ENCODE results near the gene ATP7A. TPM values are rescaled to one million over a fixed set of nuclear protein-coding genes. Genes with fewer than 3 reads are reported as not detected.
"Not testable (repeated sequence)": the region's sequence is repeated elsewhere in the genome, so short reads cannot be mapped to it uniquely, and the experiment has no call there.

ATP7A gene
- polyA plus RNA-seq, 1 donor, result 8.1 TPM

DNA sequence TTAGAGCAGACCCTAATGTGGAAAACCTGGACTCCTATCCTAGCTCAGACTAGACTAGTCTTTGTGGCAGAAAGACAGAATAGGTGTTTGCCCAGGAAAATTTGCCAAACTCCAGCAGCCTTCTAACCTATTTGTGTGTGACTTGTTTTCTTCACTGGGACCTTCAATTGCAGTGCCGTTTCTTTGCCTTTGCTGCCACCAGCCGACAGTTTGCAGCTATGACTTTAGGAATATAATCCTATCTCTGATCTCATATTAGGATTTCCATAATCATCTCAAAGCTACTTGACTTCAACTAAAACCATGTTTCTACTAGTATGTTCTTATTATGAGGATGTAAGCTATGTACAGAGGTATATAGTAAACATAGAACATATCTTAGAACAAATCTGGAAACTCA is 119.2 kb downstream of the ATP7A start:
- no peak for DNase-seq (ENCODE audit: low read depth)

DNA sequence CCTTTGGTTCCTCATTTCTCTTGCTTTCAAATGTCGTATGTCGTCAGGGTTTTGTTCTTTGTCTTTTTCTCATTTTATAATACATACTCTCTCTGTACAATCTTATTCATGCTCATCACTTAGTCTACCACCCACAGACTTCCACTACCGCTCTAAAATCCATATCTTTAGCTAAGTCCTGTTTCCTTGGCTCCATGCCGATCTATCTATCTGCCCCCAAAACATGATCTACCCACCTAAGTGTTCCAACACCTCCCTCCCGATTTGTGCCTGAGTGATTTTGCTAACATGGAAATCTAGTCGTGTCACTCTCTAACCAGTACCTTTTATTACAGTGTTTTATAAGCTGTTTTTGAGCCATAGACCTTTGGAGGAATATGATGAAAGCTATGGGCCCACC is 124.6 kb downstream of the ATP7A start:
- no peak for DNase-seq (ENCODE audit: low read depth)

- no peak for DNase-seq (ENCODE audit: low read depth)
Measured at GRCh38 chrX:78037881-78038280, 127.4 kb downstream of the ATP7A start.

GRCh38 chrX:78042601-78043000 is 132.1 kb downstream of the ATP7A start:
- no peak for DNase-seq (ENCODE audit: low read depth)

DNA sequence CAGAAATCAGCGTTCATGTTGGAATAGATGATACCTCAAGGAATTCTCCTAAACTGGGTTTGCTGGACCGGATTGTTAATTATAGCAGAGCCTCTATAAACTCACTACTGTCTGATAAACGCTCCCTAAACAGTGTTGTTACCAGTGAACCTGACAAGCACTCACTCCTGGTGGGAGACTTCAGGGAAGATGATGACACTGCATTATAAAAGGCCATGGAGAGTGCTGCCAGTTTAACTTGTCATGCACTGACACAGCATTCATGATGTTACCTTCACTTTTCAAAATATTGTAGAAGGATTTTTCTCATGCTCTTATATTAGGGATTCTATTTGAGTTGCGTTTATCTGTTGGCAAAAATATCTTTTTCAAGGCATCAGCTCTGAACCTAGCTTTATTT is 135.9 kb downstream of the ATP7A start:
- no peak for DNase-seq (ENCODE audit: low read depth)

GRCh38 chrX:78048052-78048451 is 137.6 kb downstream of the ATP7A start:
- no peak for DNase-seq (ENCODE audit: low read depth)

DNA sequence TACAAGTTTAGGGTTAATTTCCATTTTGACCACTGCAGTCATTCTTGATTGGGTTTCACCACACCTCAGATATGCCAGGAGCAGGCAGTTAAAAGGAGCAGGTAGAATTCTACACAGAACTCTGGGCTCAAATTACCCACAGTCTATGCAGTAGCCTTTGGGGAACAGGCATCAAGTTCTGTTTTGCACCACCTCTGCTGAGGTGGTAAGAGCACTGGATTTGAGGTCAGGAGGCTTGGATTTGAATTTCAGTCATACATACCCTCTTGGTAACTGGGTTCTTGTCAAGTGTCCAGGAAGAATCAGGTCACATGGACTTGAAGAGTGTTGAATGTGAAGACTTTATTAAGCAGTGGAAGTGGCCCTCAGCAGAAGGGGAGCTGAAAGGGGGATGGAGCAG is 153.2 kb downstream of the ATP7A start:
- DNase-seq (ENCODE audit: low read depth), result no peak

DNA sequence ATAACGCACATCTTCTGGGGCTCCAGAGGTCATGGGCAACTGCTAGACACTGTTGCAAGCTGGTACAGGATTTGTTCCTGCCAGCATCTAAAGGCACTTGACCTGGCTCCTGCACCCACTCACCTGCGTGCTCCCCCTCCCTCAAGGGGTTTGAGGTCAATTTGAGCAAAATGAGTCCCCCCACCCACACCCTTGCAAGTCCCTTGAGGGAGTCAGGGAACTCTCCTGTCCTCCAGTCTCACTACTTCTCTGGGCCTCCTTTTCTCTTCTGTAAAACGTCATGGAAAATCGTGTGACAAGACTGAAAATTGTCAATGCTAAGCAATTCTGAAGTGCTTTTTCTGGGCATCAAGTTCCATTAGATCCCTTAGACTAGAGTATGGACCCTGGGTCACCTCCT is 153.7 kb downstream of the ATP7A start:
- DNase-seq (ENCODE audit: low read depth), result no peak

GRCh38 chrX:78064698-78065601 is 154.5 kb downstream of the ATP7A start:
- DNase-seq (ENCODE audit: low read depth), result not testable (repeated sequence)

DNA sequence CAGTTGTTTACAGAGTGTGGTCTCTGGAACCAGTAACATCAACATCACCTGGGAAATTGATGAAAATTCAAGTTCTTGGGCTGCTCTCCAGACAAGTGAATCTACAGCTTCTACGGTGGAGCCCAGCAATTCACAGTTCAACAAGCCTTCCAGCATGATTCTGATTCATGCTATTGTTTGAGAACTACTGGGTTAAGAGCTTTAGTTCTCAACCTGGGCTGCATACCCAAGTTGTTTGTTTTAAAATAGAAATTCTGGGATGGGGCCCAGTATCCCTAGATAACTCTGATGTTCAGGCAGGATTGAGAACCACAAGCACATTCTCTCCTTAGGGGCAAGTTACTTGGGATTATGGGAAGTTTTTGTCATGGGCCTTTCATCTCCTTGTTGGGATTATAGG is 155.6 kb downstream of the ATP7A start:
- DNase-seq (ENCODE audit: low read depth), result no peak

DNA sequence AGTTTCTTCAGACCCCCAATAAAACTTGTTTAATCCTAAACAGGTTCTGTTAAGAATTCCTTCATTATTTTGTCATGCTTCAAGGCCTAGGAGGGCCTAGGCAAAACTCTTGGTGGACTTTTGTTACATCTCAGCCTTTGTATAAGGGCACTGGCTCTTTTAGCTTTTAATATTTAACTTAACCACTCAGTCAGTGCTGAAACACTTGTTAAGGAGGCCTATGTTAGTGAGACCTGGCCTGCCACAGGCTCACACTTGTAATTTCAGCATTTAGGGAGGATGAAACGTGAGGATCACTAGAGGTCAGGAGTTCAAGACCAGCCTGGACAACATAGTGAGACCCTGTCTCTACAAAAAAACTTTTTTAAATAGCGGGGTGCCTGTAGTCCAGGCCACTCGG is 160.8 kb downstream of the ATP7A start:
- DNase-seq (ENCODE audit: low read depth), result no peak

- not testable (repeated sequence) for DNase-seq (ENCODE audit: low read depth)
Measured at GRCh38 chrX:78073147-78074077, 162.9 kb downstream of the ATP7A start.

DNA sequence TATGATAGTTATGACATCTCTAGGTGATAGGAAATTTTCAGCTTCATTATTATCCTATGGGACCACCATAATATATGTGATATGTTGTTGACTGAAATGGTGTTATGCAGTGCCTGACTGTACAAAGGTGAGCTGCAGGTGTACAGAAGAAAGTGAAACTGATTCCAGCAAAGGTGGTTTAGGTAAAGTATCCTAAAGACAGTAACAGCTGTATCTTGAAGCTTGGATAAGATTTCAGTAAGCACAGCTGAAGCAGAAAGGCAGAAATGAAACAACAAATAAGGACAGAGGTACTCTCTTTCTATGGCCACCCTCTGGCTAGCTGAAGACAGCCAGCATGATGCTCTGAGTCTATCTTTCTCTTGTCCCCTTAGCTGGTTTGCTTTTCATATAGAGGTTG is 163.6 kb downstream of the ATP7A start:
- DNase-seq (ENCODE audit: low read depth), result no peak

GRCh38 chrX:78075787-78076389 is 165.4 kb downstream of the ATP7A start:
- no peak for DNase-seq (ENCODE audit: low read depth)

DNA sequence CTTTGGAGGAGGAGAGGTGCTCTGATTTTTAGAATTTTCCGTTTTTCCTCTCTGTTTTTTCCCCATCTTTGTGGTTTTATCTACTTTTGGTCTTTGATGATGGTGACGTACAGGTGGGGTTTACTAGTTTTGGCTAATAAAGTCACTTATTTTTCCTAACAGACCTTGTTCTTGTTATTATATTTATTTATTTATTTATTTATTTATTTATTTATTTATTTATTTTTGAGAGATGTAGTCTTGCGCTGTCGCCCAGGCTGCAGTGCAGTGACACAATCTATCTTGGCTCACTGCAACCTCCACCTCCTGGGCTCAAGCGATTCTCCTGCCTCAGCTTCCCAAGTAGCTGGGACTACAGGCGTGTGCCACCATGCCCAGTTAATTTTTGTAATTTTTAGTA is 170.9 kb downstream of the ATP7A start:
- DNase-seq (ENCODE audit: low read depth), result not testable (repeated sequence)

DNA sequence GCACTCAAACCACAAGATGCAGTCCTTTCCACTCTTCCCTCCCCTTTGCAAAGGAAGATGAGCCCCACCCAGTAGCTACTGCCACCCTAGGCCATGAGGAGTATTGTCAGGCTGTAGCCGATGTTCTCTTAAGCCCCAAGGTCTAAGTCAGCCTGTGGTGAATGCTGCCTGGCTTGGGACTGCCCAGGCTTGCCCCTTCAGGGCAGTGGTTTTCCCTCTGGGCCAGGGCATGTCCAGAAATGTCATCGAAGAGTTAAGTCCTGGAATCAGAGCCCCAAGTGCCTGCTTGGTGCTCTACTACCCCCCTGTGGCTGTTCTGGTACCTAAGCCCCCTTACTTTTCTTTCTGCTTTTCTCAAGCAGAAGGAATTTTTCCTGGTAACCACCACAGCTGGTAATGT is 181.8 kb downstream of the ATP7A start:
- DNase-seq (ENCODE audit: low read depth), result no peak

DNA sequence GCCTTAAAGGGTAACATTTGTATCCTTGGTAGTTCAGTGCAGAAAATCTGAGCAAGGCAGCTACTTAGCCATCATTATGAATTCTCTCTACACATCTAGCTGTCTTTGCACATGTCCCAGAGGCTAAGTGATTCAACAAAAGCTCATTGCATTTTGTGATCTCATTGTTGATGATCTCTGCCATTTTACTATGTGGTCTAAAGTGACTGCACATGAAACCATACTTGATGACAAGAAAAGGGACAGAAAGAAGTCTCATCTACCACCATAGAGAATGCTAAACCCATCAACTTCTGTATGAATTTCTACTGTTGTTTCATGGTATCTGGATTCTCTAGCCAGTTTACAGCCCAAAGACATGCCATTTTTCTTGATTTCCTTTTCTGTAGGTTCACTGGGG is 187.6 kb downstream of the ATP7A start:
- DNase-seq (ENCODE audit: low read depth), result no peak

Other genes starting within 250 kb of the ATP7A start
- 48.4 TPM for gene ATRX, start 124.5 kb upstream of the ATP7A start, polyA plus RNA-seq (ENCODE audit: insufficient read length)
- 36.8 TPM for gene MAGT1, start 15.3 kb upstream of the ATP7A start, polyA plus RNA-seq (ENCODE audit: insufficient read length)
- gene COX7B, start 11.2 kb upstream of the ATP7A start, polyA plus RNA-seq (ENCODE audit: insufficient read length), result 234 TPM
- gene PGAM4, start 58.9 kb downstream of the ATP7A start, polyA plus RNA-seq (ENCODE audit: insufficient read length), result not detected
- gene PGK1, start 193.6 kb downstream of the ATP7A start, polyA plus RNA-seq (ENCODE audit: insufficient read length), result 240 TPM
- 28.0 TPM for gene TAF9B, start 229.0 kb downstream of the ATP7A start, polyA plus RNA-seq (ENCODE audit: insufficient read length)